H9 (cell line): ENCODE measurements around the gene PRELID2. TPM values are rescaled to one million over a fixed set of nuclear protein-coding genes. Genes with fewer than 3 reads are reported as not detected.
A peak's percentile ranks its signal among the peaks of the same experiment; 100 is the strongest.

ENCODE experiments used
- DNase-seq: peaks from one replicate; pipeline ENCODE4 v3.0.0-alpha.2; 2017
- H2AFZ ChIP-seq: one replicate; pipeline ENCODE4 v1.6.1; 2013; ENCODE audit warnings: mild to moderate bottlenecking, low read length, control low read depth, moderate library complexity
- H2AK5ac ChIP-seq: 2 replicates; pipeline ENCODE4 v1.6.1; 2013; ENCODE audit warnings: low read length, control low read depth, mixed read lengths; ENCODE audit not compliant: insufficient read length
- H2BK120ac ChIP-seq: one replicate; pipeline ENCODE4 v1.6.1; 2013; ENCODE audit warnings: low read depth, mild to moderate bottlenecking, low read length, control low read depth, inconsistent platforms; ENCODE audit not compliant: poor library complexity, severe bottlenecking
- H2BK12ac ChIP-seq: 2 replicates; pipeline ENCODE4 v1.6.1; 2013; ENCODE audit warnings: low read length, control low read depth, mixed read lengths, low read depth; ENCODE audit not compliant: insufficient read length
- H2BK15ac ChIP-seq: 2 replicates; pipeline ENCODE4 v1.6.1; 2013; ENCODE audit warnings: low read depth, low read length, control low read depth
- H2BK20ac ChIP-seq: one replicate; pipeline ENCODE4 v1.6.1; 2013; ENCODE audit warnings: low read depth, mild to moderate bottlenecking, low read length, control low read depth, inconsistent platforms; ENCODE audit not compliant: poor library complexity, severe bottlenecking
- H2BK5ac ChIP-seq: 2 replicates; pipeline ENCODE4 v1.6.1; 2013; ENCODE audit warnings: low read length, control low read depth, mixed read lengths; ENCODE audit not compliant: insufficient read length
- H3K14ac ChIP-seq: 2 replicates; pipeline ENCODE4 v1.6.1; 2013; ENCODE audit warnings: low read length, control low read depth; ENCODE audit not compliant: insufficient read depth
- H3K18ac ChIP-seq: 2 replicates; pipeline ENCODE4 v1.6.1; 2013; ENCODE audit warnings: low read depth, mild to moderate bottlenecking, mixed read lengths, low read length, control low read depth; ENCODE audit not compliant: insufficient read length
- H3K23ac ChIP-seq: 2 replicates; pipeline ENCODE4 v1.6.1; 2013; ENCODE audit warnings: low read length, control low read depth, mixed read lengths, low read depth; ENCODE audit not compliant: insufficient read length
- H3K23me2 ChIP-seq: 2 replicates; pipeline ENCODE4 v1.6.1; 2013; ENCODE audit warnings: low read depth, mild to moderate bottlenecking, mixed read lengths, low read length, control low read depth; ENCODE audit not compliant: insufficient read length, poor library complexity, severe bottlenecking
- H3K27ac ChIP-seq: 2 replicates; pipeline ENCODE4 v1.5.1; 2013; ENCODE audit warnings: low read length, control low read depth, mixed read lengths, low read depth; ENCODE audit not compliant: insufficient read length
- H3K27me3 ChIP-seq: 2 replicates; pipeline ENCODE4 v1.6.1; 2013; ENCODE audit warnings: low read length, control low read depth, inconsistent platforms; ENCODE audit not compliant: insufficient read depth
- H3K4ac ChIP-seq: 2 replicates; pipeline ENCODE4 v1.6.1; 2013; ENCODE audit warnings: low read depth, mild to moderate bottlenecking, control low read depth, inconsistent platforms, low read length, moderate library complexity
- H3K4me1 ChIP-seq: 2 replicates; pipeline ENCODE4 v1.6.1; 2013; ENCODE audit warnings: low read length, control low read depth, inconsistent platforms; ENCODE audit not compliant: insufficient read depth
- H3K4me2 ChIP-seq: 2 replicates; pipeline ENCODE4 v1.6.1; 2013; ENCODE audit warnings: low read length, control low read depth, mixed read lengths; ENCODE audit not compliant: insufficient read length, insufficient read depth
- H3K56ac ChIP-seq: 2 replicates; pipeline ENCODE4 v1.6.1; 2013; ENCODE audit warnings: low read depth, mild to moderate bottlenecking, mixed read lengths, low read length, control low read depth; ENCODE audit not compliant: insufficient read length
- H3K79me1 ChIP-seq: 2 replicates; pipeline ENCODE4 v1.6.1; 2013; ENCODE audit warnings: low read depth, mild to moderate bottlenecking, moderate library complexity, low read length, control low read depth, inconsistent platforms; ENCODE audit not compliant: insufficient read depth, poor library complexity, severe bottlenecking
- H3K79me2 ChIP-seq: 2 replicates; pipeline ENCODE4 v1.6.1; 2013; ENCODE audit warnings: low read length, control low read depth, inconsistent platforms; ENCODE audit not compliant: insufficient read depth
- H3K9ac ChIP-seq: 2 replicates; pipeline ENCODE4 v1.6.1; 2013; ENCODE audit warnings: low read length, control low read depth, mixed read lengths; ENCODE audit not compliant: insufficient read length; ENCODE audit errors: extremely low read depth
- H3K9me3 ChIP-seq: one replicate; pipeline ENCODE4 v1.6.1; 2013; ENCODE audit warnings: low read depth, low read length, inconsistent platforms; ENCODE audit not compliant: control insufficient read depth
- H3T11ph ChIP-seq: one replicate; pipeline ENCODE4 v1.6.1; 2013; ENCODE audit warnings: mild to moderate bottlenecking, low read length, control low read depth, inconsistent platforms
- H4K20me1 ChIP-seq: one replicate; pipeline ENCODE4 v1.6.1; 2013; ENCODE audit not compliant: control insufficient read depth, insufficient read length, insufficient read depth
- H4K5ac ChIP-seq: 2 replicates; pipeline ENCODE4 v1.6.1; 2013; ENCODE audit warnings: low read depth, mild to moderate bottlenecking, mixed read lengths, low read length, control low read depth; ENCODE audit not compliant: insufficient read length
- H4K8ac ChIP-seq: replicated peaks from 2 replicates; pipeline ENCODE4 v1.6.1; 2013; ENCODE audit warnings: low read length, control low read depth, mixed read lengths, low read depth; ENCODE audit not compliant: insufficient read length
- H4K91ac ChIP-seq: 2 replicates; pipeline ENCODE4 v1.6.1; 2013; ENCODE audit warnings: low read depth, mild to moderate bottlenecking, moderate library complexity, mixed read lengths, low read length, control low read depth; ENCODE audit not compliant: insufficient read length
- H3K27ac Mint-ChIP-seq, 3 experiments: 2 replicates in 2 of 3; 3 replicates in 1 of 3; pipeline ENCODE4 v1.8.0; 2020 to 2021; ENCODE audit warnings: mixed read lengths in 3 of 3, mild to moderate bottlenecking in 1 of 3, moderate library complexity in 1 of 3
- H3K27me3 Mint-ChIP-seq: 2 replicates; pipeline ENCODE4 v1.8.0; 2021; ENCODE audit warnings: low read depth, mild to moderate bottlenecking, moderate library complexity, mixed read lengths
- H3K36me3 Mint-ChIP-seq, 3 experiments: 2 replicates in 2 of 3; 3 replicates in 1 of 3; pipeline ENCODE4 v1.8.0; 2020 to 2021; ENCODE audit warnings: low read depth in 3 of 3, mixed read lengths in 3 of 3; ENCODE audit not compliant: insufficient read depth in 1 of 3
- H3K4me1 Mint-ChIP-seq, 2 experiments: 2 replicates each; pipeline ENCODE4 v1.8.0; 2020; ENCODE audit warnings: mixed read lengths in 2 of 2
- H3K4me3 Mint-ChIP-seq, 2 experiments: 2 replicates in 1 of 2; 3 replicates in 1 of 2; pipeline ENCODE4 v1.8.0; 2020 to 2021; ENCODE audit warnings: mild to moderate bottlenecking in 2 of 2, mixed read lengths in 2 of 2, moderate library complexity in 1 of 2
- H3K9me3 Mint-ChIP-seq, 2 experiments: 2 replicates in 1 of 2; 3 replicates in 1 of 2; pipeline ENCODE4 v1.8.0; 2020; ENCODE audit warnings: mild to moderate bottlenecking in 2 of 2, mixed read lengths in 2 of 2, moderate library complexity in 1 of 2
- CTCF ChIP-seq: fragments of 200-600 bp; sonication (generic); conservative IDR thresholded peaks from 3 replicates; pipeline ENCODE4 v1.8.0; 2021; ENCODE audit warnings: antibody characterized with exemption, mild to moderate bottlenecking
- WGBS: extraction: QIAGEN DNeasy Blood & Tissue Kit; methylation state at CpG from one replicate; pipeline ENCODE4 v1.1.7; 2013; ENCODE audit warnings: missing lambda C conversion rate, low lambda C conversion rate, mixed read lengths; ENCODE audit not compliant: insufficient read length; ENCODE audit errors: extremely low coverage; 5-methylcytosine and 5-hydroxymethylcytosine counted together
- total RNA-seq: library from RNA; stranded (reverse); gene quantifications from 2 replicates; pipeline ENCODE4 v1.2.1, GENCODE V29; 2021

Gene PRELID2
- total RNA-seq, 1 experiment from 2014 or later, result 13.2 TPM

- Histone ChIP-seq H3T11ph (no peak overlapping the region), H4K91ac (no peak overlapping the region), H3K18ac (no peak overlapping the region), H3K23me2 (peaks cover 4% of the 10 kb centered on the region), H2BK12ac (no peak overlapping the region), H4K8ac (no peak overlapping the region), H3K14ac (no peak overlapping the region), H3K9me3 (no peaks in the 10 kb centered on the region), H2BK20ac (no peak overlapping the region), H2AFZ (no peak overlapping the region), H3K4ac (no peak overlapping the region), H3K27ac (no peak overlapping the region), H4K20me1 (no peaks in the 10 kb centered on the region), H3K79me1 (no peaks in the 10 kb centered on the region), H2BK15ac (no peak overlapping the region), H2BK5ac (no peak overlapping the region), H3K4me1 (no peaks in the 10 kb centered on the region; the same call in 1 of the 2 replicates), H3K23ac (no peak overlapping the region), H4K5ac (no peak overlapping the region), H2AK5ac (no peak overlapping the region), H3K4me2 (peak overlapping the region; percentile 76), H3K9ac (no peak overlapping the region), H2BK120ac (no peak overlapping the region), H3K79me2 (no peaks in the 10 kb centered on the region), H3K56ac (no peak overlapping the region), H3K27me3 (no peaks in the 10 kb centered on the region; the same call in 1 of the 2 replicates)
- TF ChIP-seq CTCF, result no peak
- no peak for DNase-seq
- no CpG with 5 or more reads among the region's 10 CpGs for WGBS
- Mint-ChIP-seq H3K27ac (no peak overlapping the region), H3K27me3 (peaks cover 20% of the 10 kb centered on the region), H3K9me3 (no peaks in the 10 kb centered on the region; a peak in 1 of 5 replicates), H3K4me1 (peaks cover 6% of the 10 kb centered on the region in 2 experiments; a peak in 3 of 4 replicates), H3K36me3 (no peaks in the 10 kb centered on the region; a peak in 1 of 7 replicates), H3K4me3 (peak overlapping the region; percentile 66 to 78)
Observed at GRCh38 chr5:145834554-145834916, 607 bp downstream of the PRELID2 start.
